GM10847 (cell line): ENCODE measurements around the gene ABCA3.

Source experiments
- POLR2A ChIP-seq: IDR thresholded peaks from 2 replicates; pipeline ENCODE4 v1.6.1; 2011; ENCODE audit not compliant: insufficient read length; ENCODE audit errors: extremely low read depth

The ABCA3 gene

DNA sequence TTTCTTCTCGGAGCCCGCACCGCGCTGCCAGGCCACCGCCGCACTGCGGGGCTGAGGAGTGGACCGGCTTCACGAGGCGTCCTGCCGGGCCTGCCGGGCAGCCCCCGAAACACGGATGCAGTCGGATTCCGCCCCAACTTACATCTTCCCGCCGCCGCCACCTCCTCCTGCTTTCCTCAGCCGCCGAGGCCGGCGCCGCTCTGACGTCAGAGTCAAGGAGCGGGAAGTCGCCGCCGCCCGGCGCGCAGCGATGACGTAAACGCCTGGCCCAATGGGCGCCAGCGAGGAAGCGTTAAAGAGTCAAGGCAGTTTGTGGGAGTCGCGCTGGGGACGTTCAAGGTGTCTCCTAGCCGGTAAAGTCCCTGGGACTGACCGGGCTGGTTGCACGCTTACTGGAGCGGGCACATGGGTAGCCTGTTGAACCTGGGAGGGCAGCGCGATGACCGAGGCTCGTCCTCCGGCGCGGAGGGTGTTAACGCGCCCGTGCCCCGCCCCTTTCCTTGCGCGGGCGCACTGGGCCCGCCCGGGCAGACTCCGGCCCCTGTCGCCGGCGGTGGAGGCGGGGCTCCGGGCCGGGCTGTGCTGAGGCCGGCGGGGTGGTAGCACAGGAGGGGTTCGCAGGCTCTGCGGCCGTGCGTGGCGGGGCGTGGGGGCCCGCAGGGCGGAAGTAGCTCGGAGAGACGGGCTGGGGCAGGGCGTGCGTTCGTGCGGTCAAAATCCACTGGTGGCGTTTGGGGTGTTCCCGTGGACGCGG lies 72.4 kb downstream of the ABCA3 start, which contains the start of gene RNPS1:
RNPS1 (minus strand) TSS at position 214 of the 754 bp plus-strand sequence. CDS start 3,483 bp downstream, outside the sequence.
- TF ChIP-seq POLR2A, result peak; percentile 95

DNA sequence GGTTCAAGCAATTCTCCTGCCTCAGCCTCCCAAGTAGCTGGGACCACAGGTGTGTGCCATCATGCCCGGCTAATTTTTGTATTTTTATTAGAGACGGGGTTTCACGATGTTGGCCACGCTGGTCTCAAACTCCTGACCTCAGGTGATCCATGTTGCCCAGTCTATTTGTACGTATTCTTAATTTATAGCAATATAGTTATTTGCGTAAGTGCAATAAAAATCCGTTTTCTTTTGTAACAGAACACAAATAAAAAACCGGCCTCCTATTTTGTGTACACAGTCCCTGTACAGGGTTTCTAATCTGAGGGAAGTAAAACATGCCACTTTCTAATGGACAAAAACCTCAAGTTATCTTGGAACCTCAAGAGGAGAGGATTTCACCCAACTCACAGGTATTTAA lies 80.3 kb downstream of the ABCA3 start:
- TF ChIP-seq POLR2A, result no peak

- TF ChIP-seq POLR2A, result no peak
These were observed 82.8 kb downstream of the ABCA3 start for GRCh38 chr16:2257726-2258125.

- no peak for TF ChIP-seq POLR2A
These were observed 83.9 kb downstream of the ABCA3 start for GRCh38 chr16:2256531-2257140.

GRCh38 chr16:2253293-2253692 lies 87.2 kb downstream of the ABCA3 start:
- no peak for TF ChIP-seq POLR2A

- no peak for TF ChIP-seq POLR2A
These were observed 87.8 kb downstream of the ABCA3 start for GRCh38 chr16:2252806-2253148.

GRCh38 chr16:2251296-2252111 lies 89.0 kb downstream of the ABCA3 start, which contains the start of gene ECI1:
ECI1 (minus strand) TSS chr16:2251587; CDS start chr16:2251566, 21 bp downstream.
- TF ChIP-seq POLR2A, result peak; percentile 79

- no peak for TF ChIP-seq POLR2A
These were observed 89.8 kb downstream of the ABCA3 start for GRCh38 chr16:2250652-2251295.

GRCh38 chr16:2246301-2246885 lies 94.1 kb downstream of the ABCA3 start:
- no peak for TF ChIP-seq POLR2A

DNA sequence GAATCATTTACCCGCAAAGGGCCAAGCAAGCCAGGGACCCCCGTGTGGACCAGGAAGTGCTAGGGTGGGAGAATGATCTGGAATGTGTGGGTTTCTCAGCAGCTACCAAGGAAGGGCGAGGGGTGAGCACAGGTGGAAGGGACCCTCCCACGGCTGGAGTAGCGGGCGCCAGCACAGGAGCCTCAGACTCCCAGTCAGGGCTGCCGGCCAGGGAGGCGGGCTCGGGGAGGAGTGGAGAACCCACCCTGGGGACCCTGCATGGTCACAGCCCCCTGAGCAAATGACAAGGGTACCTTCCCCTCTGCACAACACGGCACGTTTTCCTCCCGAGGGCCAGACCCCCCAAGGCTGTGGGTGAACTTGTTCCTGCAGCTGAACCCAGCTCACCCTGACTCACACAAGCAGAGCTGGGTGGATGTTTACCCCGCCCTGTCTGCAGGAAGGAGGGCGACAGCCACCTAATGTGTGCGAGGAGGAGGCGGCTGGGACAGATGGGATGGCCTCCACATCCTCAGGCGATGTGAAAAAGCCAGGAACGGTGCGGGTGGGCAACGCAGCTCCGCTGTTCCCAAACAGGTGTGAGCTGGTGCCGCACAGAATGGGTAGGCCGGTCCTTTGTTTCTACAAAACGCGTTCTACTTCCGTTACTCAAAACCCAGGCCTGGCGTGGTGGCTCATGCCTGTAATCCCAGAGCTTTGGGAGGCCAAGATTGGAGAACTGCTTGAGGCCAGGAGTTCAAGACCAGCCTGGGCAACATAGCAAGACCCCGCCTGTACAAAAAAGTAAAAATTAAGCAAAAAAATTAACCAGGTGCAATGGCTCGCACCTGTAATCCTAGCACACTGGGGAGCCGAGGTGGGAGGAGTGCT lies 95.4 kb downstream of the ABCA3 start:
- no peak for TF ChIP-seq POLR2A

- no peak for TF ChIP-seq POLR2A
These were observed 96.2 kb downstream of the ABCA3 start for GRCh38 chr16:2244301-2244700.

DNA sequence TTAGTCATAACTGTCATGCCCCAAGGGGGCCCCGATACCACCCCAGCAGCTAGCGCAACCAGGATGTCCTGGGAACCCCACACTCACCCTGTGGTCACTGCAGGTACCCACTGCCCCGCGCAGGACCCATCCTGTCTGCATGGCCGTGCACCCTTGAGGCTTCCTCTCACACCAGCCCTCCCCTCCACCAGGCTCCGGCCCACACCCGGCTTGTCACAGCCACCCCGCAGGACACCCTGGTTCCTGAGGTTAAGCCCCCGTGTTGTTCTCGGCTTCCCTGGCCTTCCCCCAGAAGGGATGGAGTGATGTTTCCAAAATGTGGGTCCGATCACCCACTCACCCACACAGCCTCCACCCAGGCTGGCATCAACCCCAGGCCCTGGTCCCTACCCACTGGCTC lies 96.7 kb downstream of the ABCA3 start:
- TF ChIP-seq POLR2A, result no peak

DNA sequence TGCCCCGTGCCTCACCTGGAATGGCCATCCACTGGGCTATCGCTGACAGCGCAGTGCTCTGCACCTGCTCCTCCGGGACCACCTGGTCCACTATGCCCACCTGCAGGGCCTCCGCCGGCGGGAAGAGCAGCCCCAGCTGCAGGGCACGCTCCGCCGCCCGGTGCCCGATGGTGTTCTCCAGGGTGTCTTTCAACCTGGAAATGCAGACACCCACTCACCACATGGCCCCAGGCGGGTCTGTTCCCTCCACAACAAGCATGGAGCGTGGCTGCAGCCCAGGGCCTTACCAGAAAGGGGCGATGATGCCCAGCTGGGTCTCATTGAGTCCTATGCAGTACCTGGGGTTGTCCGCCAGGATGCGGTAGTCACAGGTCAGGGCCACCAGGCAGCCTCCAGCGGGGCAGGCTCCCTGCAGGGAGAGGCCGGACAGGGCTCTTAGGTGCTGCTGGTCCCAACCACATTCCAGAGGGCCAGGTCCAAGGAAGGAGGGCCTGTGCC lies 97.4 kb downstream of the ABCA3 start:
- TF ChIP-seq POLR2A, result no peak

- no peak for TF ChIP-seq POLR2A
These were observed 97.9 kb downstream of the ABCA3 start for GRCh38 chr16:2242598-2242997.
